ENCODE results near the gene FHOD1. TPM values are rescaled to one million over a fixed set of nuclear protein-coding genes. Genes with fewer than 3 reads are reported as not detected.

The FHOD1 gene
- total and polyA plus RNA-seq, 2 of the 4 experiments (the other 2 are of a cell fraction): 13.8 to 64.0 TPM

GRCh38 chr16:67263201-67263600 lies 15.9 kb upstream of the FHOD1 start:
- Histone ChIP-seq H2AK9ac (replicated peaks; ENCODE audit: low read depth, low read length, poor library complexity) (no peak overlapping the region), H2BK5ac (ENCODE audit: low read depth, low read length, poor library complexity, severe bottlenecking) (no peak overlapping the region), H2AK5ac (ENCODE audit: low read depth, low read length) (peak overlapping the region; percentile 53; the same call in 1 of the 2 replicates), H2BK15ac (ENCODE audit: low read depth, low read length) (no peak overlapping the region), H4K8ac (ENCODE audit: low read depth in 2 of 2, low read length in 2 of 2) (no peak overlapping the region), H3K9me3 (ENCODE audit: control insufficient read depth, insufficient read depth, low read length) (no peaks in the 10 kb centered on the region), H3K56ac (ENCODE audit: extremely low read depth, insufficient read depth, low read length) (no peak overlapping the region), H2BK20ac (ENCODE audit: low read depth, low read length) (no peak overlapping the region), H2AFZ (replicated peaks; ENCODE audit: low read length, poor library complexity) (no peak overlapping the region), H3K79me1 (ENCODE audit: low read depth in 1 of 2, low read length in 2 of 2) (no peaks in the 10 kb centered on the region; a peak in 1 of 4 replicates), H4K91ac (ENCODE audit: insufficient read depth, low read depth, low read length) (no peak overlapping the region), H3K23ac (ENCODE audit: low read depth, low read length) (no peak overlapping the region), H3K14ac (replicated peaks; ENCODE audit: low read depth, low read length) (no peak overlapping the region), H3K18ac (ENCODE audit: low read depth, low read length) (no peak overlapping the region), H3K4me1 (ENCODE audit: control insufficient read depth, insufficient read depth, low read length) (peaks cover 4% of the 10 kb centered on the region), H2BK120ac (ENCODE audit: low read depth, low read length) (no peak overlapping the region), H4K5ac (ENCODE audit: low read depth, low read length) (no peak overlapping the region), H4K20me1 (ENCODE audit: insufficient read depth, low read length) (no peaks in the 10 kb centered on the region), H3K36me3 (ENCODE audit: control insufficient read depth, insufficient read depth, low read length) (no peaks in the 10 kb centered on the region), H3K27ac (ENCODE audit: insufficient read depth, low read length) (no peak overlapping the region), H3K4ac (ENCODE audit: low read depth, low read length) (no peak overlapping the region), H3K4me3 (ENCODE audit: insufficient read depth, low read depth, low read length) (no peak overlapping the region), H3K9me1 (ENCODE audit: insufficient read depth, low read length) (peaks cover 8% of the 10 kb centered on the region; the same call in 1 of the 2 replicates), H3K4me2 (ENCODE audit: low read depth, low read length) (no peak overlapping the region), H3K9ac (ENCODE audit: low read depth, low read length) (no peak overlapping the region), H3K27me3 (ENCODE audit: control insufficient read depth, insufficient read depth, low read length) (no peaks in the 10 kb centered on the region)
- POLR2A ChIA-PET (ENCODE audit: unreplicated experiment): no interaction called here
- WGBS, 2 experiments (ENCODE audit: extremely low coverage in 2 of 2, insufficient read length in 1 of 2): 100% methylated on average over 3 of the region's 3 CpGs; no CpG with 5 or more reads in 1 of the 2 experiments
- TF ChIP-seq NFE2L2 (IDR thresholded peaks at IDR 0.05; ENCODE audit: low read depth, low read length): no peak
- no peak for TF ChIP-seq MXI1 (IDR thresholded peaks at IDR 0.05; ENCODE audit: borderline replicate concordance, low read depth, low read length)
- TF ChIP-seq CTCF (conservative IDR thresholded peaks at IDR 0.05; ENCODE audit: low read depth, low read length): no peak
- TF ChIP-seq MAZ (IDR thresholded peaks at IDR 0.05; ENCODE audit: borderline replicate concordance, low read depth, low read length): no peak
- no peak for TF ChIP-seq SMC3 (IDR thresholded peaks at IDR 0.05; ENCODE audit: low read depth, low read length)
- CTCF ChIA-PET: no interaction called here
- dilution Hi-C loops (cut with HindIII; ENCODE audit: low sequenced_read_pairs, unreplicated experiment): no loop called here
- DNase-seq: no peak
- ATAC-seq (ENCODE audit: low read depth): no peak
- intact Hi-C loops (cut with micrococcal nuclease): loop anchor here (5.0 kb wide), 1 partner anchor 164 kb away; no protein-coding TSS in a partner anchor
- in situ Hi-C loops (cut with MboI; ENCODE audit: low sequenced_read_pairs): no loop called here
- BruUV-seq (replicated peaks): no TSS peak
